Hindlimb muscle (tissue), 1 donor: ENCODE data around the gene PARD3. TPM values are rescaled to one million over a fixed set of nuclear protein-coding genes. Genes with fewer than 3 reads are reported as not detected.

Experiments used
- DNase-seq: peaks from one replicate; pipeline ENCODE4 v3.0.0-alpha.2; 2013
- polyA plus RNA-seq: library from polyadenylated mRNA; unstranded; fragments of 120-200 nt; gene quantifications from one replicate; pipeline ENCODE4 v1.2.1, GENCODE V29; 2013; ENCODE audit not compliant: insufficient read length

Gene PARD3
- polyA plus RNA-seq, 1 donor, result 40.7 TPM

DNA sequence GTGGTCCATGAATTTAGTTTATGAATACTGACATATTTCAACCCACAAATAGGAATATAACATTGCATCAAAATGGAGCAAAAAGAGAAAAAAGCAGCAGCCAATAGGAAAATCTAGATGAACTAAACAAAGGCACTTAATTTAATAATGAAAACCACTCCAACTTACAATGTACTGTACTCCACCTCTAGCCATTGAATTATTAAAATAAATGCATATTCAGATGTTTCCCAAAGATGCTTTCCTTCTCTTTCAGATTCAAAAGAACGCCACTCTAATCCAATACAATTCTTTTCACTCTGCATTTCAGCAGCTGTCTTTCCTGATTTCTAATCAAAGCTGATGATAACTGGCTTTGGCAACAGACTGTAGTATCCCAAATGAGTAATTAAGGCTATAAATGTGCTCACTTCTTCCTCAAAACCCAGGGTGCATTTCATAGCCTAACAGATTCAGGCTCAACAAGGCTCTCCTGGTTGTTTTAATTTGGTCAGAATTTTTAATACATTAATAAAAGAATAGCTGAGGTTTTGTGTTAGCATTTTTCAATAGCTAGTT is 577.1 kb downstream of the PARD3 start:
- no peak for DNase-seq

- no peak for DNase-seq
Measured at GRCh38 chr10:34236931-34237330, 578.2 kb downstream of the PARD3 start.

DNA sequence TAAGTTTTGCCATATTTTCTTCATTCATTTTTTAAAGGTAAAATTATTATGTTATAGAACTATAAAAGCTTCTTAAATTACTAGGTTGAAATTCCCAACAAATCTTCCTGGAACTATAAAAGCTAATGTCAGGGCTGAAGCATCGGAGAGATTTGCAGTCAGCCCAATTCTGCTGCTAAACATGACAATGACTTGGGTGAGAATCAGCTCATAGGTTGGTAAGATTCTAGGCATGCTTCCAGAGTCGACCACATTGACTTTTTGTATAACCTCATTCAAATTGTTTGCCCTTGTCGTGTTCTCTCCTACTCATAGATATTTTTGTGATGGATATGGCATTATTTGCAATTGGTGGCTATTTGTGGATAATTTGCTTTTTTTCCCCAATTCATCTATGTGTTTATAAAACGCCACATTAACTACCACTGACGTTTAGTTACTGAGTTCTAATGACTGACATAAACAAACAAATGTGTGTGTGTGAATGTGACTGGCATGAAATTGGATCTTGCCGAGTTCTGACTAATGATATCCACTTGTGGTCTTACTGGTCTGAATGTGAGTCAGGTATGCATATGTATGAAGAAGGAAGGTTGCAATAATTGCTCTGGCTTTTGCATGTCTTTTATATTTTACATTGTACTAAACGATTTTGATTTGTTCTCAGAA is 579.8 kb downstream of the PARD3 start:
- no peak for DNase-seq

DNA sequence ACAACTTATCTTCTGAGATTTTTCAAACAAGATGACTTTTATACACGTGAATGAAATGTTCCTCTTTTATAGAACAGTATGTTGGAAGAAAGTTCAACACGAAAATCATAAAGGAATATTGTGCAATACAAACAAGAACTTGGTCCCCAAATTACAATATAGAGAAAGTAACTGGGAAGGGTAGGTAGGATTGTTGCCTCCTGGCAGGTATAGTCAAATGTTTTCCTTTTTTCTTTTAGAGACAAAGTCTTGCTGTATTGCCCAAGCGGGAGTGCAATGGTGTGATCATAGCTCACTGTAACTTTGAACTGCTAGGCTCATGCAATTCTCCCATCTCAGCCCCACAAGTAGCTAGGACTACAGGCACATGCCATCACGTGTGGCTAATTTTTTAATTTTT is 582.6 kb downstream of the PARD3 start:
- no peak for DNase-seq

GRCh38 chr10:34231441-34232180 is 583.5 kb downstream of the PARD3 start:
- no peak for DNase-seq

DNA sequence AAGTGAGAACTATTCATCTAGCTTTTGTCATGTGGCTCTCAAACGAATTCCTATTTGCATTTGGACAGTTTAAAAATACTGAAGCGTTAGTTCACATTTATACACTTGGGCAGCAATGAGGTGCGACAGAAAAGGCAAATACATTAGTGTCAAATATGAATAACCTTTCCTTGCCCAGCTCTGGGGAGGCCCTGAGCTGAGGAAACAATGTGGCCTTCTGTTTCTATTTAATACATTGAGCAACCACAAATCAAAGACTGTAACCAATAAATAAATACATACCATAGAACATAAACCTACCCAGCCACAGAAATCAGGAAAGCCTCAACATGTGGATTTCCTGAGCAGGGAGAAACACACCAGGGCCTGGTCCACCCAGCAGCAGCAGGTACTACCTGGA is 585.2 kb downstream of the PARD3 start:
- no peak for DNase-seq

GRCh38 chr10:34228066-34228465 is 587.0 kb downstream of the PARD3 start:
- DNase-seq, result no peak

- DNase-seq, result no peak
Measured at GRCh38 chr10:34224639-34225038, 590.5 kb downstream of the PARD3 start.

- DNase-seq, result no peak
Measured at GRCh38 chr10:34223658-34224057, 591.4 kb downstream of the PARD3 start.

DNA sequence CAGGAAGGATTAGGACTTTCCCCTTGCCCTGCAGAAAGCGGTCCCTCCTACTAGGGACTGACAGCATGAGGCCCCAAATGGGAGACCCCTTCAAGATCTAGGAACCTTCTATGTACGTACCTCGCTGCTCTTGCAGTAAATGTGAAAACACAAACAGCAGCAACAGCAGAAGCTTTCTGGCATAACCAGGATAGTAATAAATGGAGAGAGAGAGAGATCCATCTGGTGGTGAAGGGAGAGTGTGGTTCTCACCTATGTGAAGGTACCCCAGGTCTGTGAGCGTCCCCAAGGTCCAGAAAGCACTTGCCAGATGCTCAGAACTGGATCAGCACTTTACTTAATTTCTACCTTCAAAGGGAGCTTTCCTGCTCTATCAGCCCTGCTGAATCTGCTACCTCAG is 592.7 kb downstream of the PARD3 start:
- no peak for DNase-seq

DNA sequence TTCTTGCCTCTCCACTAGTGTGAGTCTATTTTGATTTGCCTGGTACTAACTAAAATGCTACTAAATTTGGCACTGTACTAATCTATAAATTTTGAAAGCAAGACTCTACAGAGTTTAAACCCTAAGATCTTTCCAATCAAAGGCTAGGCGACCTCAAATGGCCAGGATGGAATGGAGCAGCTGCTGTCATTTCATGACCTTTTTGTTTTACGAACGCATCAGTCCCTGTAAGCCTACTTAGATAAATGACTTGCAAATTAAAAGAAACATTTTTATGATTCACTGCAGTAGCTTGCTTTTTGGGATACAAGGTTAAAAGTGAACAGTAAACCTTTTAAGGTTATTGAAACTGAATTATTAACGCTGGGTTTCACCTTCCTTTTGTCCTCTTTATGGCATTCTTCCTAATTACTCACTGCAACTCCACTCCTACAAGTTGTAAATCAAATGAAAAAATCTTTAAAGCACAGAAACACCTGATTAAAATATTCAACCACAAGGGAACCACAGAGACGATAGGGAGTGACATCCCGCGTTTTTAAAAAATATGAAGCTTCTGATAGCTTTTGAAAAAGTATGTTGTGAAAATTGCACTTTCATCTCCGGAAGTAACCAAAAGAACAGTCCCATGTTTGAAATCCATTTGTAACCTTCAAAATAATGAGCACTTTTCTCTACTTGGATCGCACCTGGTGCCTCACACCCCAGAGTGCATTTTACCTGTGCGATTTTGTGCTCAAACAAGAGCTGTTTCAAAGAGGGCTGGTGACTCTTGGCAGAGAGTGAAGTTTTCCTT is 595.1 kb downstream of the PARD3 start:
- no peak for DNase-seq

GRCh38 chr10:34217524-34217923 is 597.6 kb downstream of the PARD3 start:
- no peak for DNase-seq

DNA sequence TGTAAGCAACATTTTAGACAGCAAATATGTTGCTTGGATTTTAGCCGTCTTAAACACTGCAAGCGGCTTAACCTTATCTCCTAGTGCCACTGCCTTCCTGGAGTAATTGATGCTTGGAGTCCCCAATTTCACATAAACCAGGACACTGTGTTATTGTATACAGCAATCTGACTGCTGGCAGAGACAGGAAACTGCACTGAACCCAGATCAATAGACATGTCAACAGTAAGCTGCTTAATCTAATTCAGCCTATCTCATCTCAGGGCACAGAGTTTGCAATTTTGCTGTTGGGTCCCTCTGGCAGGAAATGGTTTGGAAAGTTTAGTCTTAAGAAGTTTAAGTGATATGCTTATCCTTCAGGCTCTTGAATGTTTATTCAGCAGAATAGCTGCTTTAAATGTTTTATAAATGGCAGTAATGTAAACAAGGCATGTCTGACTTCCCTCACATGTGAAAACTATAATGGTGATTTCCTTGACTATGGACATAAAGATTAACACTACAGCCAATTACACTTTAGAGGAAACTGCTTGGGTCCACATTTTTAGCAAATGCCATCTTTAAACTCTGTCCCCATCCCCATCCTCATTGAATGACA is 598.6 kb downstream of the PARD3 start:
- no peak for DNase-seq

GRCh38 chr10:34213805-34214197 is 601.3 kb downstream of the PARD3 start:
- DNase-seq, result no peak

DNA sequence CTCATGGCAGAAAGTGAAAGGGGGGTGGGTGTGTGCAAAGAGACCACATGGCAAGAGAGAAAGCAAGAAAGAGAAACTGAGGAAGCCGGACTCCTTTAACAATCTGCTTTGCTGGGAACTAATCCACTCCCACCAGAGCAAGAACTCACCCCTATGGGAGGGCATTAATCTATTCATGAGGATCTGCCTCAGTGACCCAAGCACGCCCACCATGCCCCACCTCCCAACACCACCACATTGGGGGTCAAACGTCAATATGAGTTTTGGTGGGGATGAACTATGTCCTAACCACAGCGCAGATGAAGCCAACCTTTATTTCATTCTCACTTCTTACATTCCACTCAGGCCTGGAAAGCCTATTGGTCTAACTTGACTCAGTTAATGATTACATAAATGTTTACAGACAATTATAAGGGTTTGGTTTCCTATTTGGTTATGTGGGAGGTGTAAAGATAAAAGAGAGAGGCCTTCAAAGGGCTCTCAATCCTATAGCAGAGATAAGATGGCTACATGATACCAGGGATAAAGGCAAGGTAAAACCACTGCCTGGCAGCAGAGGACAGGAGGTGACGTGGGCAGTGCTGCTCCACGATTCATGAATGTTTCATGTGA is 601.8 kb downstream of the PARD3 start:
- no peak for DNase-seq

DNA sequence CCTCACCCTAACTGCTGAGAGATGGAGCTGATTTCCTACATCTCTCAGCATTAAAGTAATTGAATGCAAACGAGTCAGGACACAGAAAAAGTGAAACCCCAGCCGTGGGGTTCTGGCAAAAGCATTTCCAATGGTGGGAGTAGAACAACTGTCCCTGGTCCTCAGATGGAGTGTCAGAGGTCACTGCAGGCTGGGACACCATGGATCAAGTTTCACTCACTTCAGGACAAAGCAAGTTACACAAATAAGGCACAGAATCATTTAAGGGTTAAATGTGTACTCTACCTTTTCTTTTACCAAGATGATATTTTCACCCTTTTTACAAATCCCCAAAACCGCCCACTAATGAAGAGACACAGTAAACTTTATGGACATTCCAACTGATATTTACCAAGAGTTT is 607.8 kb downstream of the PARD3 start:
- no peak for DNase-seq

DNA sequence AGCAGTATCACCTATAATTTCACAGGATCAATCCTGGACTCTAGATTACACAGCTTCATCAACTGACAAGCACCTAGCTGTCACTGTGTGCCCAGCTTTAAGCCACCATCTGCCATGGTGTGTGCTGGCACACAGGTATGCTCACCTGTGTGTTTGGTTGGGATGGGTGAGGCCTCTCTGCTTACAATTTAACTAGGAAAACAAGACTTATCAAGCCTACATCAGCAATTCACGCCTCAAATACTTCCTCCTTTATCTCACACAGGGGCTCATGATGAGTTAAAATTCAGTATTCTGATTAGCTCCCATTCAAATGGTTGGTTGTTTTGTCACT is 608.2 kb downstream of the PARD3 start:
- no peak for DNase-seq

DNA sequence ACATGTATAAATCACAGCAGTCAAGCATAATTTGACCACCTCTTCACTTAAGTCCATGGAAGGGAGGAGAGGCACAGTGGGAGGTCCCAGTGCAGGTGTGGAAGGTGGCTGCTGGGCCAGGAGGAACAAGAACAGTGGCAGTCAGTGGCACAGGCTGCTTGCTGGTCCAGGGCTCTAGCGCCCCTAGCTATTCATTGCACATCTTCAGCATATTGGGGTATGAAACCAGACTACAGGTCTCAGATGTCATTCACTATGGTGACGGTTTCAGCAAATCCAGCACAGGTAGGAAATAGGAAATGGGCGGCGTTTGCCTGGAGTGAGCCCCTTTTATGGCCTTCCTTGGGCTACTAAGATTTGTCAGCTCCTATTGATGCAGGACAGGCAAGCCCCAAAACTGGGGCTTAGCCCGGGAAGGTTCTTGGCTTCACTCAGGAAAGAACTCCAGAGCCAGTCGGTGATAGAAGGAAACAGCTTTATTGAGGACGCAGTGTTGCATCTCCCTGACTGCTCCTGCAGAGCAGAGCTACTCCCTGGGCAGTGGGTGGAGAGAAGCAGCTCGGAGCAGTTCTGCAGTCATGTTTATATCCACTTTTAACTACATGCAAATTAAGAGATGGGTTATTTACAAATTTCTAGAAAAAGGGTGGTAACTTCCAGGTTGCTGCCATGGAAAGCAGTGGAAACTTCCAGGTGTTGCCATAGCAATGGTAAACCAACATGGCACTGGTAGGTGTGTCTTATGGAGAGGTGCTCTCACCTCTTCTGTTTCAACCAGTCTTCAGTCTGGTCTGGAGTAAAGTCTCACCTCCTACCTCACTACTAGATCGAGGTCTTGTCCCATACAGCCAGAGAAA is 608.8 kb downstream of the PARD3 start:
- no peak for DNase-seq

DNA sequence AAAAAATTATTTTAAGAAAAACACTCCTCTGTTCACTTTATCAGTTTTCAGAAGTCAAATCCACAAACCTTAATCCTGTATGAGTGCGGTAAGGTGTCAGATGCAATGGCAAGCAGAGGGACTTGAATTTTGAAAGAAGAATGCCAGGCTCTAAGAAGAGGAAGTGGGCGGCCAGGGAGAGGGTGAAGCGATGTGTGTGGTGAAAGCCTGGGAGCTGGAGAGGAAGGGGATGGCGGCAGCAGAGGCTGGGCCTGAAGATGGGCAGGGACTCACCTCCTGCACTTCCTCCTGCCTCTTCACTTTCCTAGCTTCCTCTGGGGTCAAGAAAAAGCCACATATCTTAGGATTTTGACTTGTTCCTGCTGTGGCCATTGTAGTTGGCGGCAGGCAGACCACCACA is 609.6 kb downstream of the PARD3 start:
- no peak for DNase-seq

DNA sequence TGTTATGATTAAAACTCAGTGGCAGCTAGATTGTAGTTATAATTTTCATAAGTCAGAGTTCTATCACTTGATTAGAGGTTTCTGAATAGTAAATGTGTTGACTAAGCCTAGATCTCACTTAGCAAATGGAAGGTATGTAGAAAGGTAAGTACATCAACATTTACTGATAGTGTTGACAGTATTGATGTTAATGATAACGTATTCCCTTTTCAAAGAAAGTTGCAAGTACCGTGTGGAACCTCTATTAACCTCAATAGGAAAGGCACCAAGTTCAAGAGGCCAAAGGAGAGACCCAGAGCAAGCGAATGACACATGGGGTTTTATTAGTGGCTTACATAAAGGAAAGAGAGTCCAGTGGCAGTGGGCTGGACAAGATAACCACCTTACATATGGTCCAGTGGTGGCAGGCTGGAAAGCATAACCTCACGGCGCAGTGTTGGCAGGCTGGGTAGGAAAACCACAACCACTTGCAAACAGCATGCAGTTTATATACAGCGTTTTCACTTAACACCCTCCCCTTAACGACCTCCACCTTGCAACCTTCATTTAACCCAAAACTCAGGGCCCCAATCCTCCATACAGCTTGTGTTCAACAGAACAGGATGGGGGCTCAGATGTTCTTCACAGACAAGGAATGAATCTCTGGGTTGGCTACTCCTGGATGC is 611.0 kb downstream of the PARD3 start:
- DNase-seq, result no peak

GRCh38 chr10:34200355-34200901 is 614.7 kb downstream of the PARD3 start:
- peak; percentile 51 for DNase-seq
